HEK293 (cell line): ENCODE results near the gene VTI1B.

Experiments
- CTCF ChIA-PET: fragments of 350-600 bp; formaldehyde crosslinking; extraction: SDS; loops from one replicate; lab custom pipeline; 2021; ENCODE audit warnings: antibody characterized with exemption; lab: Yijun Ruan, JAX
- POLR2A ChIA-PET: fragments of 300-600 bp; formaldehyde crosslinking; extraction: SDS; loops from one replicate; lab custom pipeline; 2020; ENCODE audit warnings: antibody characterized with exemption, inconsistent platforms; lab: Yijun Ruan, JAX
- H3K27ac ChIP-seq: fragments of 200-500 bp; sonication (Bioruptor generic); 2 replicates; pipeline ENCODE4 v1.5.1; 2014; ENCODE audit warnings: low read depth, low read length, control low read depth, inconsistent platforms; ENCODE audit errors: extremely low read depth
- H3K36me3 ChIP-seq, 2 experiments: fragments of 200-500 bp in 1 of 2; sonication (Bioruptor generic) in 1 of 2; 1 replicate in 1 of 2; 2 replicates in 1 of 2; pipeline ENCODE4 v1.5.1; 2014 to 2017; ENCODE audit warnings: inconsistent platforms in 2 of 2, low read length in 2 of 2; ENCODE audit not compliant: control insufficient read depth in 2 of 2, insufficient read depth in 1 of 2
- H3K4me1 ChIP-seq: fragments of 200-500 bp; sonication (Bioruptor generic); 2 replicates; pipeline ENCODE4 v1.5.1; 2014; ENCODE audit warnings: mild to moderate bottlenecking, low read length, inconsistent platforms; ENCODE audit not compliant: control insufficient read depth, insufficient read depth
- H3K4me3 ChIP-seq: 2 replicates; pipeline ENCODE4 v1.5.1; 2011; ENCODE audit warnings: low read depth, mild to moderate bottlenecking, control low read depth, low read length, moderate library complexity
- H3K9me3 ChIP-seq: fragments of 200-500 bp; sonication (Bioruptor generic); 2 replicates; pipeline ENCODE4 v1.5.1; 2014; ENCODE audit warnings: low read depth, low read length, inconsistent platforms; ENCODE audit not compliant: control insufficient read depth, insufficient read depth
- HOXC10 ChIP-seq: sonication (generic); formaldehyde crosslinking; IDR thresholded peaks from 2 replicates; pipeline ENCODE4 v1.8.1; 2023; ENCODE audit warnings: mild to moderate bottlenecking, missing genetic modification reagents
- INSM2 ChIP-seq: fragments of 450-650 bp; formaldehyde crosslinking; IDR thresholded peaks from 2 replicates; pipeline ENCODE4 v1.5.1; 2016; ENCODE audit warnings: missing biosample characterization, missing genetic modification characterization
- PBX3 ChIP-seq: sonication (generic); formaldehyde crosslinking; IDR thresholded peaks from 2 replicates; pipeline ENCODE4 v1.8.1; 2022; ENCODE audit warnings: mild to moderate bottlenecking, moderate library complexity, missing genetic modification reagents
- TCF7L2 ChIP-seq: IDR thresholded peaks from 2 replicates; pipeline ENCODE4 v1.6.1; 2011; ENCODE audit warnings: low read depth, mild to moderate bottlenecking, inconsistent platforms, low read length, moderate library complexity, borderline replicate concordance
- TRIM28 ChIP-seq: IDR thresholded peaks from 2 replicates; pipeline ENCODE4 v1.6.1; 2011; ENCODE audit warnings: low read length, control low read depth, borderline replicate concordance
- ZBTB11 ChIP-seq: fragments of 450-650 bp; formaldehyde crosslinking; conservative IDR thresholded peaks from 2 replicates; pipeline ENCODE4 v1.5.1; 2016; ENCODE audit warnings: low read depth, missing biosample characterization, missing genetic modification characterization
- ZBTB17 ChIP-seq: fragments of 450-650 bp; formaldehyde crosslinking; IDR thresholded peaks from 2 replicates; pipeline ENCODE4 v1.5.1; 2016; ENCODE audit warnings: missing biosample characterization, missing genetic modification characterization
- ZNF146 ChIP-seq: fragments of 450-650 bp; formaldehyde crosslinking; IDR thresholded peaks from 2 replicates; pipeline ENCODE4 v1.5.1; 2016; ENCODE audit warnings: missing biosample characterization, missing genetic modification characterization
- ZNF311 ChIP-seq: fragments of 450-650 bp; formaldehyde crosslinking; IDR thresholded peaks from 2 replicates; pipeline ENCODE4 v1.5.1; 2017; ENCODE audit warnings: missing biosample characterization, missing genetic modification characterization, borderline replicate concordance
- ZNF394 ChIP-seq: fragments of 450-650 bp; formaldehyde crosslinking; IDR thresholded peaks from 2 replicates; pipeline ENCODE4 v1.5.1; 2016; ENCODE audit warnings: missing biosample characterization, missing genetic modification characterization, mild to moderate bottlenecking, moderate library complexity, borderline replicate concordance
- ZNF514 ChIP-seq: fragments of 450-650 bp; formaldehyde crosslinking; IDR thresholded peaks from 2 replicates; pipeline ENCODE4 v1.5.1; 2016; ENCODE audit warnings: missing biosample characterization, missing genetic modification characterization
- ZNF580 ChIP-seq: fragments of 450-650 bp; formaldehyde crosslinking; IDR thresholded peaks from 2 replicates; pipeline ENCODE4 v1.5.1; 2016; ENCODE audit warnings: missing biosample characterization, missing genetic modification characterization
- ZNF600 ChIP-seq: fragments of 450-650 bp; formaldehyde crosslinking; IDR thresholded peaks from 2 replicates; pipeline ENCODE4 v1.5.1; 2016; ENCODE audit warnings: missing biosample characterization, missing genetic modification characterization
- ZNF624 ChIP-seq: fragments of 450-650 bp; formaldehyde crosslinking; IDR thresholded peaks from 2 replicates; pipeline ENCODE4 v1.5.1; 2017; ENCODE audit warnings: missing biosample characterization, missing genetic modification characterization
- ZNF664 ChIP-seq: fragments of 450-650 bp; formaldehyde crosslinking; IDR thresholded peaks from 2 replicates; pipeline ENCODE4 v1.5.1; 2016; ENCODE audit warnings: missing biosample characterization, missing genetic modification characterization
- ZNF707 ChIP-seq: fragments of 450-650 bp; formaldehyde crosslinking; IDR thresholded peaks from 2 replicates; pipeline ENCODE4 v1.5.1; 2016; ENCODE audit warnings: missing biosample characterization, missing genetic modification characterization
- ZNF830 ChIP-seq: fragments of 450-650 bp; IDR thresholded peaks from 2 replicates; pipeline ENCODE4 v1.5.0; 2018; ENCODE audit warnings: missing biosample characterization, missing genetic modification characterization, low read depth, mild to moderate bottlenecking, moderate library complexity
- ZSCAN4 ChIP-seq: fragments of 450-650 bp; formaldehyde crosslinking; IDR thresholded peaks from 2 replicates; pipeline ENCODE4 v1.5.1; 2017; ENCODE audit warnings: missing biosample characterization, missing genetic modification characterization

VTI1B gene

GRCh38 chr14:67638642-67639041 is 35.8 kb downstream of the VTI1B start (continued):
- no peak for TF ChIP-seq HOXC10
- TF ChIP-seq PBX3 (CRISPR knock-in tag): no peak
- no peak for TF ChIP-seq ZBTB11 (tag by site-specific recombination)
- no peak for TF ChIP-seq TCF7L2

- H3K9me3 ChIP-seq: no peaks in the 10 kb centered on the region
- CTCF ChIA-PET: interaction anchor here (0.6 to 1.4 kb wide), 3 partner anchors 16 to 110 kb away, joined by 3 to 7 read pairs (median 4); no protein-coding TSS in a partner anchor
Observed at GRCh38 chr14:67636361-67636919, 38.0 kb downstream of the VTI1B start.

More at GRCh38 chr14:67636361-67636919, 38.0 kb downstream of the VTI1B start:
- no peaks in the 10 kb centered on the region for H3K4me1 ChIP-seq
- no peak overlapping the region for H3K27ac ChIP-seq
- no peak for TF ChIP-seq ZNF514
- TF ChIP-seq ZNF311 (tag by site-specific recombination): no peak
- TF ChIP-seq ZBTB11 (tag by site-specific recombination): no peak
- peak; percentile 83 for TF ChIP-seq ZBTB17 (tag by site-specific recombination)
- no peak for TF ChIP-seq ZNF664 (tag by site-specific recombination)
- TF ChIP-seq ZNF624: no peak
- TF ChIP-seq INSM2: no peak
- TF ChIP-seq ZNF580 (tag by site-specific recombination): no peak
- TF ChIP-seq ZNF830 (tag by site-specific recombination): no peak
- peak; percentile 72; the same call in 1 of the 2 replicates for TF ChIP-seq TRIM28
- TF ChIP-seq ZNF146 (tag by site-specific recombination): no peak
- TF ChIP-seq ZNF394: no peak
- TF ChIP-seq ZNF600: no peak
- no peak for TF ChIP-seq ZSCAN4
- TF ChIP-seq ZNF707: no peak
- POLR2A ChIA-PET: no interaction called here
- H3K36me3 ChIP-seq: peaks cover 0 to 5% of the 10 kb centered on the region in 2 experiments; a peak in 1 of 3 replicates
- no peak overlapping the region for H3K4me3 ChIP-seq
